GM12875 (cell line): ENCODE data around the gene DOCK2.

Source experiments
- H3K4me3 ChIP-seq: one replicate; pipeline ENCODE4 v1.5.1; 2011; ENCODE audit warnings: low read depth, low read length, control low read depth
- TF ChIP-seq, protein P1 (sequence below): IDR thresholded peaks from 2 replicates; pipeline ENCODE4 v1.5.1; 2011; ENCODE audit warnings: low read depth, mild to moderate bottlenecking, control low read depth, inconsistent platforms, low read length, moderate library complexity, borderline replicate concordance; ENCODE audit not compliant: insufficient read depth

DOCK2 gene

DNA sequence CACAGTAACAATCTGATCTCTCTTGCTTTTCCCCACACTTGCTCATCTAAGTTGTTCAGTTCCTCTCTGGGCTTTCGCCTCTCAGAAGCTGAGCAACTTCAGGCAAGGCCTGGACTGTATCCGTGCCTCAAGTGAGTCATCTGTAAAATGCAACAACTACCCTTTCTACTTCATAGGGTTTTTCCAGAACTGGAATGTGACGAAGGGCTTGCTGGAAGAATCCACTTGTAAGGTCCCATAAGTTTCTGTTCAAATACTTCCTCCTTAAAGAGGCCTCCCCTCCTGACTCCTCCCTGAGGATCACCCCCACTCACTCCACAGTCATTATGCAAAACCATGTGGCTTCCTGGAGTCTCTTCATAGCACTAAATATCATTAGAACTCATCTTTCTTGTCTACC, 360.7 kb downstream of the DOCK2 start:
- TF ChIP-seq, protein P1, sequence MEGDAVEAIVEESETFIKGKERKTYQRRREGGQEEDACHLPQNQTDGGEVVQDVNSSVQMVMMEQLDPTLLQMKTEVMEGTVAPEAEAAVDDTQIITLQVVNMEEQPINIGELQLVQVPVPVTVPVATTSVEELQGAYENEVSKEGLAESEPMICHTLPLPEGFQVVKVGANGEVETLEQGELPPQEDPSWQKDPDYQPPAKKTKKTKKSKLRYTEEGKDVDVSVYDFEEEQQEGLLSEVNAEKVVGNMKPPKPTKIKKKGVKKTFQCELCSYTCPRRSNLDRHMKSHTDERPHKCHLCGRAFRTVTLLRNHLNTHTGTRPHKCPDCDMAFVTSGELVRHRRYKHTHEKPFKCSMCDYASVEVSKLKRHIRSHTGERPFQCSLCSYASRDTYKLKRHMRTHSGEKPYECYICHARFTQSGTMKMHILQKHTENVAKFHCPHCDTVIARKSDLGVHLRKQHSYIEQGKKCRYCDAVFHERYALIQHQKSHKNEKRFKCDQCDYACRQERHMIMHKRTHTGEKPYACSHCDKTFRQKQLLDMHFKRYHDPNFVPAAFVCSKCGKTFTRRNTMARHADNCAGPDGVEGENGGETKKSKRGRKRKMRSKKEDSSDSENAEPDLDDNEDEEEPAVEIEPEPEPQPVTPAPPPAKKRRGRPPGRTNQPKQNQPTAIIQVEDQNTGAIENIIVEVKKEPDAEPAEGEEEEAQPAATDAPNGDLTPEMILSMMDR, result no peak

DNA sequence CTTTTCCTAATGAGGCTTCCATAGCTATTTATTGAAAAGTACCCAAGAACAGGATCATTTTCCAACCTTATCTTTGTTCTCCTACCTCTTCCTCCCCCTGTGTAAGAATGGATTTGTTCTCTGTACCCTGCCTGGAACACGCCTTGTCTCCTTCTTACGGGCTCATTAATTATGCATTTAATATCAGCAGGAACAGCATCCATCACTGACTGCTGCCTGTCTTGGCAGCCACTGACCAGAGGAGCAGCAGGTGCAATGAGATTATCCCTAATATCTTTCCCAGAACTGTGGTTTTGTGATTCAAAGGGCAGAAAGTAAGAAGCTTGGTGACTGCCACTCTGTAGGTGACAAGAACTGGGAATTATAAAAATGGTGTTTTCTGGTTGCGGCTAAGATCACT, 362.5 kb downstream of the DOCK2 start:
- TF ChIP-seq, protein P1, result no peak
- H3K4me3 ChIP-seq, result no peak overlapping the region

More for the DNA sequence above, 360.7 kb downstream of the DOCK2 start:
- no peak overlapping the region for H3K4me3 ChIP-seq

DNA sequence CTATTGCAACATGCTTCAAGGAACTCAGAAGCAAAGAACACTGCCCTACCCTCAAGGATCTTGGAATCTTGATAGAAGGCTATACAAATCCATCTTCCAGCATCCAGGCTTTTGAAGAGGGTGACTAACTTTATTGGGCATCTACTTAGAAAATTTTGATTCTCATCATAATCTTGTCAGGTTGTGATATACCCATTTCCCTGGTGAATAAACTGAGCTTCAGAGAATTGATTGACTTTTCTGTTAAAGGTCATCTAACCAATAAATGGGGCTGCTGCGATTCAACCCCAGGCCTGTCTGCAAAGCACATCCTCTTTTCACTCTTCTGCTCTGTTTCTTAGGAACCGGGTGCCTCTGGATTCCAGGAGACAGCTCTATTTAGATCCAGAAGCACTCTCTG, 363.1 kb downstream of the DOCK2 start:
- TF ChIP-seq, protein P1, result no peak
- no peak overlapping the region for H3K4me3 ChIP-seq

DNA sequence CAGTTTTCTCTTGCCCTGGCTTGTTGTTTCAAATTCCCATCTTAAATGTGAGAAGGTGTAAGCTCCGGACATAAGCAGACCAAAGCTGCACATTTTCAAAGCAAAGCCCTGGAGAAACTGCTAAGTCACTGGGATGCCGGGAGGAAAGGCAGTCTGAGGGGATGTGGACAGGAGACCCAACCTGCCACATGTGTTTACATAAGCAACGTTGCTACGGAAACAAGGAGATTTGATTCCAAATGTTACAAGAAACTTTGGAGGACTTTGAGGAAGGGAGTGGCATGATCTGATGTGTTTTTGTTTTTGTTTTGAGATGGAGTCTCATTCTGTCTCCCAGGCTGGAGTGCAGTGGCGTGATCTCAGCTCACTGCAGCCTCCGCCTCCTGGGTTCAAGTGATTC, 368.9 kb downstream of the DOCK2 start:
- TF ChIP-seq, protein P1, result no peak
- H3K4me3 ChIP-seq, result no peak overlapping the region

DNA sequence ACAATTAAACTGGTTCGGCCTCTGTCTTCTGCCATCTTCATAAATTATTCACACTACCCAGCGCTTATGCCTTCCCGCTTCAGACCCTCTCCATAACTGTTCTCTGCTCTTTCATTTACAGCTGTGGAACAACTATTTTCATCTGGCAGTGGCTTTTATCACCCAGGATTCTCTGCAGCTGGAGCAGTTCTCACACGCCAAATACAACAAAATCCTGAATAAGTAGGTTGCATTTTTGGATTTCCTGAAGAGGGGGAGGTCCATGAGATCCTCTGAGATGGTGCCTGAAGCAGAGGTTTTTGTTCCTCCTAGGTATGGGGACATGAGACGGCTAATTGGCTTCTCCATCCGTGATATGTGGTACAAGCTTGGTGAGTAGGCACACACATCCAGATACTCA, 371.3 kb downstream of the DOCK2 start:
- TF ChIP-seq, protein P1, result no peak
- H3K4me3 ChIP-seq, result no peak overlapping the region

DNA sequence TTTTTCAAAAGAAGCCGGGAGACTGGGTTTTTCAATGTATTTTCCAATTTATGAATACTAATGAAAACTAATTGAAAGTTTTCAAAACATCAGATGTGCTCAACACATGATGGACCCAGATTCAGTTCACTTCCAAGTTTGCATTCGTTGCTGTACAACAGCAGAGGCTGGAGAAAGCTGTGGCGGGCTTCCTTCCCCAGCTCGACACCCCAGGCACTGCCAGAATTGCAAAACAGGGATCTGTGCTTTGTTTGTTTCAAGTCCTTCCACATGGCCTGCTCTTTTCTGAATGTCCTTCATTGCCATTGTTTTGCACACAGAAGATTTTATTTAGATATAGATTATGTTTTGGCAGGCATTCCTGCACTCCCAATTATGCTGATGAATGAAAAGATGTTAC, 373.5 kb downstream of the DOCK2 start:
- TF ChIP-seq, protein P1, result no peak
- H3K4me3 ChIP-seq, result no peak overlapping the region

DNA sequence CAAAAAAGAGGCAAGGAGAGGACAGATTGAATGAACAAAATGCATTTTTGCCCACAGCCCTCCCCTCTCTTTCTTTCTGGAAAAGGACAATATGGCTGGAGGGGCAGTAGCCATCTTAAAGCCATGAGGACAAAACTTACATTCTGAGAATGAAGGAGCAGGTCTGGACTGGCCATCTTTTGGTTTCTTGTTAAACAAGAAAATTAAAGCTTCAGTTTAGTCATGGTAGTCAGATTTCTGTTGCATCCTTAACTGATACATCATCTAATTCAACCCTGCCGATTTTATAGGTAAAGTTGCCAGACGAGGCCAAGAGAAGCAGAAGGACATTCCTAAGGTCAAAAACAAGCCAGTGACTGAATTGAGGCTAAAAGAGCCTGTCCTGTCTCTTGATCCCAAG, 374.7 kb downstream of the DOCK2 start:
- no peak overlapping the region for H3K4me3 ChIP-seq
- TF ChIP-seq, protein P1, result no peak
